Forelimb muscle (tissue), 1 donor: ENCODE measurements around the gene HTR7. TPM values are rescaled to one million over a fixed set of nuclear protein-coding genes. Genes with fewer than 3 reads are reported as not detected.

Experiments used
- DNase-seq: peaks from one replicate; pipeline ENCODE4 v3.0.0-alpha.2; 2013; ENCODE audit warnings: low read depth
- polyA plus RNA-seq: library from polyadenylated mRNA; unstranded; fragments of 120-200 nt; gene quantifications from one replicate; pipeline ENCODE4 v1.2.1, GENCODE V29; 2013; ENCODE audit not compliant: insufficient read length

The HTR7 gene
- polyA plus RNA-seq, 1 donor = 0.18 TPM

- no peak for DNase-seq
Measured at GRCh38 chr10:90740265-90740664, 117.6 kb downstream of the HTR7 start.

GRCh38 chr10:90738885-90739284, 119.0 kb downstream of the HTR7 start:
- no peak for DNase-seq

- DNase-seq = no peak
Measured at GRCh38 chr10:90734415-90734814, 123.4 kb downstream of the HTR7 start.

GRCh38 chr10:90732581-90732980, 125.3 kb downstream of the HTR7 start:
- no peak for DNase-seq

GRCh38 chr10:90723416-90724068, 134.3 kb downstream of the HTR7 start:
- DNase-seq = no peak

- no peak for DNase-seq
Measured at GRCh38 chr10:90722832-90723231, 135.0 kb downstream of the HTR7 start.

- DNase-seq = no peak
Measured at GRCh38 chr10:90718182-90718581, 139.7 kb downstream of the HTR7 start.

- no peak for DNase-seq
Measured at GRCh38 chr10:90712529-90712928, 145.3 kb downstream of the HTR7 start.

- no peak for DNase-seq
Measured at GRCh38 chr10:90709727-90710126, 148.1 kb downstream of the HTR7 start.

GRCh38 chr10:90707657-90708056, 150.2 kb downstream of the HTR7 start:
- DNase-seq = no peak

GRCh38 chr10:90701428-90701827, 156.4 kb downstream of the HTR7 start:
- no peak for DNase-seq

GRCh38 chr10:90695915-90696676, 161.7 kb downstream of the HTR7 start:
- no peak for DNase-seq

Other genes starting within 250 kb of the HTR7 start
- 29.4 TPM for gene RPP30, start 13.9 kb upstream of the HTR7 start, polyA plus RNA-seq
- 143 TPM for gene ANKRD1, start 63.0 kb upstream of the HTR7 start, polyA plus RNA-seq